Measurements from ENCODE around the gene MPDZ.

GRCh38 chr9:13278368-13279246 is 885 bp downstream of the MPDZ start:
- no peak for TF ChIP-seq POLR2A (IDR thresholded peaks at IDR 0.05; ENCODE audit: low read depth, low read length)
- TF ChIP-seq POLR2AphosphoS5 (IDR thresholded peaks at IDR 0.05; ENCODE audit: low read depth, low read length), result no peak
- TF ChIP-seq TAF1 (IDR thresholded peaks at IDR 0.05; ENCODE audit: borderline replicate concordance, low read depth, low read length), result no peak
